Activated CD8-positive, alpha-beta memory T cell treated with anti-CD3 and anti-CD28 coated beads for 36 hours (primary cell): Measurements from ENCODE around the gene IWS1. TPM values are rescaled to one million over a fixed set of nuclear protein-coding genes. Genes with fewer than 3 reads are reported as not detected.
"Not testable (repeated sequence)": the region's sequence is repeated elsewhere in the genome, so short reads cannot be mapped to it uniquely, and the experiment has no call there.

Source experiments
- CTCF ChIA-PET: fragments of 350-600 bp; sonication (Branson Sonifier 250); formaldehyde crosslinking; loops from one replicate; lab custom pipeline; 2021; ENCODE audit warnings: antibody characterized with exemption; lab: Charles Lee
- POLR2A ChIA-PET: fragments of 350-600 bp; sonication (Branson Sonifier 250); formaldehyde crosslinking; loops from one replicate; lab custom pipeline; 2021; ENCODE audit warnings: antibody characterized with exemption; lab: Charles Lee
- total RNA-seq, 2 experiments: library from RNA; stranded (reverse); gene quantifications; one replicate each; pipeline ENCODE4 v1.2.3, GENCODE V29; 2021

Gene IWS1
- total RNA-seq, 2 experiments from 2014 or later: 52.5 to 56.6 TPM

- CTCF ChIA-PET: interaction anchor here (1.0 kb wide), 1 partner anchor 28 kb away, joined by 4 read pairs; no protein-coding TSS in a partner anchor
- POLR2A ChIA-PET: interaction anchor here (1.2 kb wide), 1 partner anchor 38 kb away, joined by 6 read pairs; the partner anchor contains the start of gene IWS1
Observed at GRCh38 chr2:127563458-127564428, 37.5 kb upstream of the IWS1 start.

DNA sequence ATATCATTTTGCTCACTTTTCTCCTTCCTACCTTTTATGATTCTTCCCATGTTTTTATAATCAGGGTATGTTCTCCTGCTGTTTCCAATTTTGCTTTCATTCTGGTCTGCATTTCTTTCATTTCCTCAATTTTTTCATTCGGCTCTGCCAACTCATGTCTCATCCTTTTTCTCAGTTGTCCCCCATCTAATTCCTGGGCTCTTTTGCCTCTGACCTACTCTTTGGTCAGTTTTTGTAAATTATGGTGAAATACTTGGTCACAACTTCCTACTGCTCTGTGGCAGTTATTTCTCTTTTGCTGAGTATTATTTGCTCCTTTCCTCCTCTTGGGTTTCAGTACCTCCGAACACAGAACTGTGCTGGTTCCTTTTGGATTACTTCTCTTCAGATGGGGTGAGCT lies 36.6 kb upstream of the IWS1 start:
- CTCF ChIA-PET: interaction anchor here (0.6 to 1.0 kb wide), 2 partner anchors 28 to 221 kb away, joined by 4 read pairs; no protein-coding TSS in a partner anchor
- POLR2A ChIA-PET: interaction anchor here (1.2 kb wide), 1 partner anchor 37 kb away, joined by 6 read pairs; the partner anchor contains the start of gene IWS1

GRCh38 chr2:127561371-127561770 lies 35.1 kb upstream of the IWS1 start:
- POLR2A ChIA-PET: no interaction called here

DNA sequence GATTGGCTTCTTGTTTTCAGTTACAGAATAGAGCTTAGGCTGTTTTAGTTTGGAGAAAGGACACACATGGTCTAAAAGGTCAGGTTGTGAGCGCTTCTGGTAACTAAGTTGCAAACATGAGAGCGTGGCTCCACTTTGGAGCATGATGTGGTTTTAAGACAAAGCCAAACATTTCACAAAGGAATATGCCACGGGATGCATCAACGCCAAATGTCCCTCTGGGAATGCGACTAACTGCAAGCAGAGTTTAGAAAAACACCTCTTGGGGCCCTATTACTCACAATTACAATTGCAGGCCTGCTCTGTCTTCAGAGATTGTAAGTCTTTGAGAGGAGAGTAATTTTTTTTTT lies 34.6 kb upstream of the IWS1 start:
- POLR2A ChIA-PET: no interaction called here

More at GRCh38 chr2:127561371-127561770, 35.1 kb upstream of the IWS1 start:
- CTCF ChIA-PET: no interaction called here

GRCh38 chr2:127560201-127560930 lies 34.1 kb upstream of the IWS1 start:
- POLR2A ChIA-PET: no interaction called here
- CTCF ChIA-PET: no interaction called here

More for the DNA sequence above, 34.6 kb upstream of the IWS1 start:
- CTCF ChIA-PET: no interaction called here

- CTCF ChIA-PET: interaction anchor here (0.5 kb wide), 1 partner anchor 183 kb away, joined by 3 read pairs; no protein-coding TSS in a partner anchor
Observed at GRCh38 chr2:127559454-127559853, 33.2 kb upstream of the IWS1 start.

GRCh38 chr2:127558911-127559310 lies 32.6 kb upstream of the IWS1 start:
- POLR2A ChIA-PET: no interaction called here
- CTCF ChIA-PET: interaction anchor here (0.5 kb wide), 1 partner anchor 184 kb away, joined by 3 read pairs; no protein-coding TSS in a partner anchor

More at GRCh38 chr2:127559454-127559853, 33.2 kb upstream of the IWS1 start:
- POLR2A ChIA-PET: no interaction called here

- ChIA-PET CTCF (no interaction called here), POLR2A (no interaction called here)
Observed at GRCh38 chr2:127552846-127553245, 26.6 kb upstream of the IWS1 start.

DNA sequence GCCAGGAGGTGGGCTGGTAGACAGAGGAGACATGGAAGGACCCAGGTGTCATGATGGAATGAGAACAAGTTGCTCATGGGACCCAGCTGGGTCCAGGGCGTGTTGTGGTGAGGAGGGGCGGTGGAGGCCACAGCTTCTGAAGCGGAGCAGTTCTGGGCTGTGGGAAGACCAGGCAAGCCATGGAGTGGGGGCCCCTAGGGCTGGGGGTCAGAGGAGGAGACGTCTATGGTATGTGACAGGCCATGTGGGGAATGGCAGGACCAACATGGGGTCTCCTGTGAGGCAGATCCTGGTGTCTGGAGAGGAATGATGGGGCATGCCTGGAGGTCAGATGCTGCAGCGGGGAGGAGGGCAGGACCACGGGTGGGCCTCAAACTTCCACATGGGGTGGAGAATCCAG lies 26.0 kb upstream of the IWS1 start:
- POLR2A ChIA-PET: no interaction called here
- CTCF ChIA-PET: no interaction called here

GRCh38 chr2:127551221-127551930 lies 25.1 kb upstream of the IWS1 start:
- CTCF ChIA-PET: no interaction called here
- POLR2A ChIA-PET: no interaction called here

GRCh38 chr2:127546797-127547196 lies 20.5 kb upstream of the IWS1 start:
- ChIA-PET POLR2A (no interaction called here), CTCF (no interaction called here)

DNA sequence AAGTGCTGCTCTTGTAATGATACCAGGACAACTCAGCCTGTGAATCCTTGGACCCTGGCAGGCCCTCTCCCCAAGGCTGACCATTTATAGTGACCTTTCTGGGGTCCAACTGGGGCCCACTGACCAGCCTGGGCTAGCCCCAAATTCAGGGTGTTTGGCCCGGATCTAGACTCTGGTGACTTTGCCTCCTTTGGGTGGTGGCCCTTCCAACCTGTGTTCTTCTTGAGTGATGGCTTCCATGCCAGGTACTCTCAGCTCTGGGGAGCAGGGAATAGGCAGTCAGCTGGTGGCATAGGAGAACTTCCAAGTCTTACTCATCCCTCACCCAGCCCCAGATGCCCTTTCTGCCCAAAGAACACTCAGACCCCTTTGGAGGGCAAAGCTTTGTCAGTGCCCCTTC lies 19.5 kb upstream of the IWS1 start:
- CTCF ChIA-PET: no interaction called here
- POLR2A ChIA-PET: no interaction called here

- ChIA-PET CTCF (no interaction called here), POLR2A (no interaction called here)
Observed at GRCh38 chr2:127545189-127545588, 18.9 kb upstream of the IWS1 start.

DNA sequence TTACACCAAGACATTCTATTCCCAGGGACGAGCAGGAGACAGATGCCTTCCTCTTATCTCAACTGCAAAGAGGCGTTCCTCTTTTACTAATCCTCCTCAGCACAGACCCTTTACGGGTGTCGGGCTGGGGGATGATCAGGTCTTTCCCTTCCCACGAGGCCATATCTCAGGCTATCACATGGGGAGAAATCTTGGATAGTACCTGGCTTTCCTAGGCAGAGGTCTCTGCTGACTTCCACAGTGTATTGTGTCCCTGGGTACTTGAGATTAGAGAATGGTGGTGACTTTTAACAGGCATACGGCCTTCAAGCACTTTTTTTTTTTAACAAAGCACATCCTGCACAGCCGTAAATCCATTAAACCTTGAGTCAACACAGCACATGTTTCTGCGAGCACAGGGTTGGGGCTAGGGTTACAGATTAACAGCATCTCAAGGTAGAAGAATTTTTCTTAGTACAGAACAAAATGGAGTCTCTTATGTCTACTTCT lies 16.8 kb upstream of the IWS1 start:
- POLR2A ChIA-PET, CTCF ChIA-PET: not testable (repeated sequence)

GRCh38 chr2:127542231-127542630 lies 15.9 kb upstream of the IWS1 start:
- POLR2A ChIA-PET: no interaction called here
- CTCF ChIA-PET: interaction anchor here (1.2 kb wide), 1 partner anchor 14 kb away, joined by 3 read pairs; no protein-coding TSS in a partner anchor

DNA sequence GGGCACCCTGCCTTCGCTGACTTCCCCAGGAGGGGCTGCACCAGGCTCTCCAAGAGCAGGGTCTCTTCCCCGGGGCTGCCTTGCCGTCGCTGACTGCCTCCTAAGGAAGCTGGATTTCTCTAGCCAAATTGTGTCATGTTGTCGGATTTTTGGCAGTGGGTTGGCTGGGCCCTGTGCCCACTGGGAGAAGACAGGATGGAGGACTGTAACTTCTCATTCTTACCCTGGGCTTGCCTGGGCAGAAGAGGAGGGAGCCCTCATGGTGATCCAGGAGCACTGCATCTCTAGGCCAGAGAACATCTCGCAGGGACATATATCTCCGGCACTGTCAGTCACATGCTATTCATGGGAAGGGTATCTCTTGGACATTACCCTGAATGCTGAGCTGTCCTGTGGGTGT lies 15.5 kb upstream of the IWS1 start:
- ChIA-PET POLR2A (no interaction called here), CTCF (interaction anchor here (1.2 kb wide), 1 partner anchor 14 kb away, joined by 3 read pairs; no protein-coding TSS in a partner anchor)

DNA sequence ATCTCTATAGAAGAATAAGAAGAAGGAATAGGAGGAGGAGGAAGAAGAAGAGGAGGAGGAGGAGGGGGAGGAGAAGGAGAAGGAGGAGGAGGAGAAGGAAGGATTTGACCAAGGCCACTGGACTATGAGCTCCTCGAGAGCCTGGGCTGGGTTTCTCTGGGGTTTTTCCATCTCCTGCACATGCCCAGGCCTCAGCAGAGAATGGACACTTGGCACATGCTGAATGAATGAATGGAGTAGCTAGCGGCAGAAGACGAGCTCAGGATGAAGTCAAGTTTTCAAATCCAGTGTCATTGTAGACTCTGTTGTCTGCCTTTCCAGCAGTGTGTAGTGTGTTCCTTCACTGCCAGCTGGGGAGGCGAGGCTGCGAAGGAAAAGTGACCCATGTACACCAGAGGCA lies 11.4 kb upstream of the IWS1 start:
- CTCF ChIA-PET: no interaction called here
- POLR2A ChIA-PET: no interaction called here

GRCh38 chr2:127536707-127537541 lies 10.6 kb upstream of the IWS1 start:
- ChIA-PET POLR2A (no interaction called here), CTCF (no interaction called here)
